Measurements from ENCODE around the gene GDF15. TPM values are rescaled to one million over a fixed set of nuclear protein-coding genes. Genes with fewer than 3 reads are reported as not detected.

The GDF15 gene
- total RNA-seq, 3 donors from 2014 or later, result 2.7 to 60.3 (median 9.2) TPM

DNA sequence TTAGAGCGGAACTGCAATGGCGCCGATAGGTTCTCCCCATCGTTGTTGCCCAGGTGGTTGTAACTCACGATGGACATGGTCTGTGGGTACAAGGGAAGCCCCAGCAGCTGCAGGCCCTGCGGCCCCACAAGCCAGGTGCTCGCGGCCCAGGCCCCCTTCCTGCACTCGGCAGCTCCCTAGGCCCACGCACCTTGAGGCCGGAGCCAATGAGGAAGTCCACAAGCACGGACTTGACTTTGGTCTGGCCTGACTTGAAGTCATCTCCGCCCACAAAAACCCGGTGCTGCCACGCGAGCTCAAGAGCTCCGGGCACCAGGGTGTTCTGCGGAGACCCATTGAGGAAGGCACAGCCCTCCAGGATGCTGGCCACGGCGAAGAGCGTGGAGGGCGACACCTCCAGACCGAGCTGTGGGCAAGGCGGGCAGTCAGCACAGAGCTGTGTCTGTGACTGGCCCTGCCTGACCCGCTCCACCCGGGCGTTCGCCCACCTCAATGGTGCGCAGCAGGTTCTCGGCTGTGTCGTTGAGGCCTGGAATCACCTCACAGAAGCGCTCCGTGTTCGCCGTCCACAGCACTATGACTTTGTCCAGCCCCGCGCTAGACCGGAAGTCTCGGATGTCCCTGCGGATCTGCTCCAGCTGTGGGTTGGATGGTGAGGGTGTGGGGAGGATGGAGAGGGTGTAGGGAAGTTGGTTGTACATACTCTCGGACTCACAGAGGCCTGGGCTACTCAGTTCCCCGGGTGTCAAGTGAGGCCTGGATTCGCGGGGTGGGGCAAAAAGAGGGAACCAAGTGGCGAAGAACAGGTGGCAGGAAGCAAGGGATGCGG lies 50.1 kb downstream of the GDF15 start:
- Histone ChIP-seq H3K27ac (peak overlapping the region; percentile 79 to 87), H3K4me1 (peaks cover 0 to 27% of the 10 kb centered on the region in 2 donors)

DNA sequence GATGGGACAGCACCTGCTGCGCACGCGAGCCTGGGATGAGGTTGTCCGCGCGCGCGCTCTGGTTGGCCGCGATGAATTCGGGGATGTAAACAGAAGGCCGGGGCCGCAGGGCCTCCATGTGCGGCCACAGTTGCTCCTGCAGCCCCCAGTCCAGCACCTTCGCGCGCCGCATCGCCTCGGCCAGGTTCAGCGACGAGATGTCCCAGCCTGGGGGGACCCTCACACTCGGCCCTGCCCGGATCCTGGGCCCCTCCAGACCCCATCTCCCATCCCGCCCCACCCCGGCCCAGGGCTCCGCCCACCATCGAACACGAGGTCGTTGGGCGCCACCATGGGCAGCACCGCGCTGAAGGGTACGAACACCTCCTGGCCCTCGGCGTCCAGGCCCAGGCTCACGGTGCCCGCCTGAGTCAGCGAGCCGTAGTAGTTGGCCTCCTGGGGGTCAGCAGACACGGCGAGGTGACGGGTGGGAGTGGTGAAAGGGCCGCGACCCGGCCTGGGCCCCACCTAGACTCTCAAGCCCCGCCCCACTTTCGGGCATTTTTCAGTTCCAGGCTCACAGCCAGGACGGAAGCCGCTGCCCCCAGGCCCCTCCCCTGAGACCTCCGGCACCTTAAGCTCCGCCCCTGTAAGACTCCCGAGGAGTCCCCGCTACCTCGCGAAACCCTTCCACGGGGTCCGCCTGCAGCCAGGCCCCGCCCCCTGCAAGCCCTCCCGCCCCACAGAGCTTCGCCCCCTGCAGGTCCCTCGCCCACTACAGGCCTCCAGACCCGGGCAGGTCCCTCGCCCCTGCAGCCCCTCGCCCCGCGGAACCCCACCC lies 50.9 kb downstream of the GDF15 start:
- H3K9me3 ChIP-seq, result no peaks in the 10 kb centered on the region
- intact Hi-C loops (cut with DNase I; ENCODE audit: low total_unique reads), result no loop called here
- H3K36me3 ChIP-seq, result no peaks in the 10 kb centered on the region
- H3K27ac ChIP-seq, result peak overlapping the region; percentile 79 to 87
- TF ChIP-seq, protein P1, sequence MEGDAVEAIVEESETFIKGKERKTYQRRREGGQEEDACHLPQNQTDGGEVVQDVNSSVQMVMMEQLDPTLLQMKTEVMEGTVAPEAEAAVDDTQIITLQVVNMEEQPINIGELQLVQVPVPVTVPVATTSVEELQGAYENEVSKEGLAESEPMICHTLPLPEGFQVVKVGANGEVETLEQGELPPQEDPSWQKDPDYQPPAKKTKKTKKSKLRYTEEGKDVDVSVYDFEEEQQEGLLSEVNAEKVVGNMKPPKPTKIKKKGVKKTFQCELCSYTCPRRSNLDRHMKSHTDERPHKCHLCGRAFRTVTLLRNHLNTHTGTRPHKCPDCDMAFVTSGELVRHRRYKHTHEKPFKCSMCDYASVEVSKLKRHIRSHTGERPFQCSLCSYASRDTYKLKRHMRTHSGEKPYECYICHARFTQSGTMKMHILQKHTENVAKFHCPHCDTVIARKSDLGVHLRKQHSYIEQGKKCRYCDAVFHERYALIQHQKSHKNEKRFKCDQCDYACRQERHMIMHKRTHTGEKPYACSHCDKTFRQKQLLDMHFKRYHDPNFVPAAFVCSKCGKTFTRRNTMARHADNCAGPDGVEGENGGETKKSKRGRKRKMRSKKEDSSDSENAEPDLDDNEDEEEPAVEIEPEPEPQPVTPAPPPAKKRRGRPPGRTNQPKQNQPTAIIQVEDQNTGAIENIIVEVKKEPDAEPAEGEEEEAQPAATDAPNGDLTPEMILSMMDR (IDR thresholded peaks at IDR 0.05), result no peak
- no peak for TF ChIP-seq POLR2A (IDR thresholded peaks at IDR 0.05)
- no peak for TF ChIP-seq POLR2AphosphoS5 (IDR thresholded peaks at IDR 0.05)
- no peaks in the 10 kb centered on the region for H3K27me3 ChIP-seq
- H3K4me3 ChIP-seq, result peak overlapping the region; percentile 42 to 79 (median 71)
- peaks cover 0 to 27% of the 10 kb centered on the region in 2 donors for H3K4me1 ChIP-seq
- DNase-seq (ENCODE audit: low spot score in 2 of 2), result peak in 1 of 2 donors; percentile 71

More for the DNA sequence above, 50.1 kb downstream of the GDF15 start:
- Histone ChIP-seq H3K4me3 (peak overlapping the region in 2 of 3 donors; percentile 71 to 79), H3K9me3 (no peaks in the 10 kb centered on the region), H3K36me3 (no peaks in the 10 kb centered on the region), H3K27me3 (no peaks in the 10 kb centered on the region)
- intact Hi-C loops (cut with DNase I; ENCODE audit: low total_unique reads), result no loop called here
- DNase-seq (ENCODE audit: low spot score in 2 of 2), result no peak
- TF ChIP-seq, protein P1 (IDR thresholded peaks at IDR 0.05), result no peak
- TF ChIP-seq POLR2A (IDR thresholded peaks at IDR 0.05) (no peak), POLR2AphosphoS5 (IDR thresholded peaks at IDR 0.05) (no peak)

DNA sequence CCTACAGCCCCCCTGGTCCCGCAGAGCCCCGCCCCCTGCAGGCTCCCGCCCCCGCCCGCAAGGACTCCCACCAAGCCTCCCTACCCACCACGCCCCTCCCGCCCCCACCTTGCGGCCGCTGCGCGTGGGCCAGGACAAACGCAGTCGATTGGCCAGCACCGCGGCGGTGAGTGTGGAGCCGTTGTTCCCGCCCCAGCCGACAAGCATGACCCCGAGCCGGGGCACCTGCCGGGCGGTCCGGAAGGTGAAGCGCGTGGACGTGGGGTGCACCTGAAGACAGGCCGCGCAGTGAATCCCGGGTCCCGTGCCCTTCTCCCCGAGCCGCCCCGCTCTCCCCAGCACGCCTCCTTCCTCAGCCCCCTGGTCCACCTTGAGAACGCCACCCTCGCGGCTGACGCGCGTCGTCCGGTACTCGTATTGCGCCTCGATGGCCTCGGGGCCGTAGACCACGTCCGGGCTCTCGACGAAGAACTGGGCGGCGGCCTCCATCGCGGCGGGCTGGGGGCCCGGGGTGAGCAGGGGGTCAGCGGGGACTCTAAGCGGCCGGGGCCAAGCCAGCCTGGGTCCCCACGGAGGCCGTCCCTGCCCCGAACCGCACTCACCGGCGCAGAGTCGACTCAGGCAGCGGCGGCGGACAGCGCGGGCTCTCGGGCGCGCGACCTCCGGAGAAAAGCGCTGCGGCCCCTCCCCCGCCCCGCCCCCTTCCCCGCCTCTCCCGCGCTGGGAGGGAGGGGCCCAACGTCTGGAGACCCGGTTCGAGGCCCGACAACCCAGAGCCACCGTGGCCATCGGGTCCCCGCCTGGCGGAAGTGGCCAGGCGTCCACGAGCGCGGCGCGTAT lies 51.8 kb downstream of the GDF15 start, which contains the start of gene ISYNA1:
Gene ISYNA1, minus strand, starts transcription at position 643 of the 840 bp plus-strand sequence. Its CDS starts 154 bp downstream, at position 489.
- Histone ChIP-seq H3K4me1 (peaks cover 0 to 26% of the 10 kb centered on the region in 2 donors), H3K4me3 (peak within 1 kb of the TSS; percentile 42 to 79 (median 71)), H3K27ac (peak within 1 kb of the TSS; percentile 79 to 87), H3K27me3 (no peaks in the 10 kb centered on the region), H3K36me3 (no peaks in the 10 kb centered on the region), H3K9me3 (no peaks in the 10 kb centered on the region)
- DNase-seq (ENCODE audit: low spot score in 2 of 2), result peak in 1 of 2 donors; percentile 56
- intact Hi-C loops (cut with DNase I; ENCODE audit: low total_unique reads), result no loop called here
- TF ChIP-seq POLR2A (IDR thresholded peaks at IDR 0.05) (no peak), POLR2AphosphoS5 (IDR thresholded peaks at IDR 0.05) (no peak)
- TF ChIP-seq, protein P1 (IDR thresholded peaks at IDR 0.05), result no peak

DNA sequence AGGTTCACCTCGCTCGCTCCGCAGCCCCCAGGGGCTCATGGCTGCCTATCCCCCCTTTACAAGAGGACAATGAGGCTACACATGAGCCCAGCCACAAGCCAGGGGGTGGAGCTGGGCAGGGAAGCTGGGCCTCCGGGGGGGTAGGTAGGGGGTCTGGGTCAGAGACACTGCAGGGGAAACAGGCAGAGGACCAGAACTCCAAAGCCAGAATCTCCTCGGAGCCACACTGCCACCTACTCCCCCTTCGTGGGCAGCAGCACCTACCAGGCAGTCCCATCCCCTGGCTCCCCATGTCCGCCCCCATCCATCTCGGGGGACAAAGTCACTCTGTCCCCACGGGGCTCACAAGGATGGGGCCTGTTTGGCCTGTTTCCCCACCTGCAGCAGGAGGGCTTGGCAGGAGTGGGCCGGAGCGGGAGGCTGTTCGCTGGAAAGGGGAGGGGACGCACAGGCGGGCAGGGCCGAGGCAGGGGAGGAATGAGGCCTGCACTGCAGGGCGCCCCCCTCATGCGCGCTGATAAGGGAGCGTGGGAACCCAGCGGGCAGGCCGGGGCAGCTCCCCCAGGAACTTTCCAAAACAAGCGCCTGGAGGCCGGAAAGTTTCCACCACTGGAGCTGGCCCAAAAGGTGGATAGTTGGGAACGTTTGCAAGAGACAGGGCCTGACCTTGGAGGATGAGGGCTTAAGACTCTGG lies 52.5 kb downstream of the GDF15 start:
- H3K4me3 ChIP-seq, result peak overlapping the region; percentile 42 to 79 (median 71)
- peak in 1 of 2 donors; percentile 50 for DNase-seq (ENCODE audit: low spot score in 2 of 2)
- intact Hi-C loops (cut with DNase I; ENCODE audit: low total_unique reads), result no loop called here
- no peaks in the 10 kb centered on the region for H3K27me3 ChIP-seq
- peak overlapping the region; percentile 79 to 87 for H3K27ac ChIP-seq
- TF ChIP-seq, protein P1 (IDR thresholded peaks at IDR 0.05), result no peak
- peak in 2 of 3 donors; percentile 32 to 55 for TF ChIP-seq POLR2AphosphoS5 (IDR thresholded peaks at IDR 0.05)
- no peak for TF ChIP-seq POLR2A (IDR thresholded peaks at IDR 0.05)
- H3K4me1 ChIP-seq, result peaks cover 0 to 19% of the 10 kb centered on the region in 2 donors
- H3K9me3 ChIP-seq, result no peaks in the 10 kb centered on the region
- no peaks in the 10 kb centered on the region for H3K36me3 ChIP-seq

Other genes with a start within 250 kb of the GDF15 start
- gene PIK3R2, start 233.0 kb upstream of the GDF15 start, total RNA-seq, result 10 to 100 TPM in 1 of 3 donors, 1 to 10 TPM in 2; 8.6 to 12.1 (median 8.8) TPM
- gene IFI30, start 212.3 kb upstream of the GDF15 start, total RNA-seq, result 100 to 1,000 TPM in 1 of 3 donors, 10 to 100 TPM in 2; 50.1 to 103 (median 91.6) TPM
- gene MPV17L2, start 192.9 kb upstream of the GDF15 start, total RNA-seq, result 10 to 100 TPM; 24.3 to 41.3 (median 37.1) TPM
- 1 to 10 TPM in 2 of 3 donors, under 1 TPM in 1; 0.66 to 1.2 (median 1.1) TPM for gene RAB3A, start 182.1 kb upstream of the GDF15 start, total RNA-seq
- gene PDE4C, start 159.7 kb upstream of the GDF15 start, total RNA-seq, result 1 to 10 TPM in 1 of 3 donors, under 1 TPM in 1, not detected in 1; 0.33 to 1.3 TPM
- gene IQCN, start 111.7 kb upstream of the GDF15 start, total RNA-seq, result 10 to 100 TPM in 1 of 3 donors, 1 to 10 TPM in 2; 7.0 to 16.6 (median 9.5) TPM
- gene JUND, start 104.5 kb upstream of the GDF15 start, total RNA-seq, result 100 to 1,000 TPM; 325 to 833 (median 602) TPM
- gene LSM4, start 63.1 kb upstream of the GDF15 start, total RNA-seq, result 100 to 1,000 TPM in 2 of 3 donors, 10 to 100 TPM in 1; 83.0 to 122 (median 120) TPM
- 10 to 100 TPM; 22.5 to 29.2 (median 25.9) TPM for gene PGPEP1, start 45.6 kb upstream of the GDF15 start, total RNA-seq
- 10 to 100 TPM in 1 of 3 donors, 1 to 10 TPM in 2; 3.9 to 27.2 (median 7.2) TPM for gene LRRC25, start 11.5 kb downstream of the GDF15 start, total RNA-seq
- gene SSBP4, start 33.2 kb downstream of the GDF15 start, total RNA-seq, result 10 to 100 TPM; 29.4 to 71.8 (median 46.7) TPM
- 10 to 100 TPM in 2 of 3 donors, 1 to 10 TPM in 1; 7.4 to 42.9 (median 40.2) TPM for gene ISYNA1, start 52.0 kb downstream of the GDF15 start, total RNA-seq
- gene ELL, start 135.9 kb downstream of the GDF15 start, total RNA-seq, result 10 to 100 TPM; 13.0 to 22.3 (median 15.7) TPM
- gene FKBP8, start 157.4 kb downstream of the GDF15 start, total RNA-seq, result 100 to 1,000 TPM; 214 to 336 (median 294) TPM
- gene KXD1, start 171.7 kb downstream of the GDF15 start, total RNA-seq, result 100 to 1,000 TPM in 2 of 3 donors, 10 to 100 TPM in 1; 92.6 to 140 (median 139) TPM
- 100 to 1,000 TPM; 729 to 865 (median 831) TPM for gene UBA52, start 185.7 kb downstream of the GDF15 start, total RNA-seq
- 100 to 1,000 TPM in 2 of 3 donors, 10 to 100 TPM in 1; 99.8 to 117 (median 111) TPM for gene REX1BD, start 202.6 kb downstream of the GDF15 start, total RNA-seq
- 10 to 100 TPM in 2 of 3 donors, 1 to 10 TPM in 1; 5.6 to 68.6 (median 21.0) TPM for gene CRLF1, start 220.6 kb downstream of the GDF15 start, total RNA-seq
- gene TMEM59L, start 226.7 kb downstream of the GDF15 start, total RNA-seq, result 1 to 10 TPM in 2 of 3 donors, not detected in 1; 1.2 to 2.3 TPM